Uterus (tissue), 2 donors: ENCODE results near the gene SLC25A30.
"Not testable (repeated sequence)": the region's sequence is repeated elsewhere in the genome, so short reads cannot be mapped to it uniquely, and the experiment has no call there.

Experiments
- CTCF ChIP-seq, 4 experiments: fragments of 200-600 bp in 2 of 4; fragments of 450-650 bp in 2 of 4; sonication (generic) in 2 of 4; IDR thresholded peaks; one replicate each; pipeline ENCODE4 v1.5.1; 2016 to 2019; ENCODE audit warnings: antibody characterized with exemption in 4 of 4, mild to moderate bottlenecking in 2 of 4, moderate library complexity in 1 of 4
- POLR2A ChIP-seq, 2 donors: fragments of 450-650 bp; IDR thresholded peaks; one replicate each; pipeline ENCODE4 v1.6.1; 2016; ENCODE audit warnings: antibody characterized with exemption in 2 of 2, mild to moderate bottlenecking in 1 of 2, moderate library complexity in 1 of 2

- not testable (repeated sequence) for TF ChIP-seq CTCF, POLR2A (IDR thresholded peaks at IDR 0.05)
Measured at GRCh38 chr13:45386892-45387575, 31.1 kb downstream of the SLC25A30 start.
